Suprapubic skin (tissue), 4 donors: ENCODE measurements around the gene HOXD9. TPM values are rescaled to one million over a fixed set of nuclear protein-coding genes. Genes with fewer than 3 reads are reported as not detected.

Experiments
- DNase-seq, 2 donors: peaks; one replicate each; pipeline ENCODE4 v3.0.0-alpha.2; 2019; ENCODE audit warnings: low spot score in 2 of 2
- H3K27ac ChIP-seq: fragments of 200-600 bp; sonication (generic); one replicate; pipeline ENCODE4 v1.5.1; 2019
- H3K27me3 ChIP-seq: fragments of 200-600 bp; sonication (generic); one replicate; pipeline ENCODE4 v1.5.1; 2019
- H3K36me3 ChIP-seq: fragments of 200-600 bp; sonication (generic); one replicate; pipeline ENCODE4 v1.5.1; 2019
- H3K4me1 ChIP-seq: fragments of 200-600 bp; sonication (generic); one replicate; pipeline ENCODE4 v1.5.1; 2019
- H3K4me3 ChIP-seq: fragments of 200-600 bp; sonication (generic); one replicate; pipeline ENCODE4 v1.5.1; 2019; ENCODE audit warnings: mild to moderate bottlenecking
- H3K9me3 ChIP-seq: fragments of 200-600 bp; sonication (generic); one replicate; pipeline ENCODE4 v1.5.1; 2019
- EP300 ChIP-seq: sonication (generic); formaldehyde crosslinking; IDR thresholded peaks from one replicate; pipeline ENCODE4 v1.6.1; 2017; ENCODE audit warnings: antibody characterized with exemption
- POLR2A ChIP-seq, 2 donors: fragments of 450-650 bp; IDR thresholded peaks; one replicate each; pipeline ENCODE4 v1.6.1; 2017; ENCODE audit warnings: antibody characterized with exemption in 2 of 2, mild to moderate bottlenecking in 2 of 2, moderate library complexity in 2 of 2
- POLR2AphosphoS5 ChIP-seq, 3 donors: sonication (generic); formaldehyde crosslinking; IDR thresholded peaks; one replicate each; pipeline ENCODE4 v1.6.1; 2017; ENCODE audit warnings: antibody characterized with exemption in 3 of 3
- WGBS: methylation state at CpG from one replicate; pipeline ENCODE4 v1.1.5; 2018; 5-methylcytosine and 5-hydroxymethylcytosine counted together
- total RNA-seq, 4 donors: library from RNA; depleted of rRNA; stranded (reverse); fragments of >200 nt; gene quantifications; one replicate each; pipeline ENCODE4 v1.1.0, GENCODE V29; 2016
- TF ChIP-seq, protein P1 (sequence below), 2 donors: fragments of 200-600 bp in 1 of 2; fragments of 450-650 bp in 1 of 2; sonication (generic) in 1 of 2; IDR thresholded peaks; one replicate each; pipeline ENCODE4 v1.5.1; 2016 to 2019; ENCODE audit warnings: antibody characterized with exemption in 2 of 2, mild to moderate bottlenecking in 1 of 2, moderate library complexity in 1 of 2

The HOXD9 gene
- total RNA-seq, 4 donors from 2014 or later = 0.26 to 3.1 (median 2.6) TPM; not detected in 1

GRCh38 chr2:176167398-176167797, 44.9 kb downstream of the HOXD9 start:
- H3K4me3 ChIP-seq = no peak overlapping the region
- no peaks in the 10 kb centered on the region for H3K9me3 ChIP-seq
- H3K36me3 ChIP-seq = no peaks in the 10 kb centered on the region
- H3K27me3 ChIP-seq = peaks cover 95% of the 10 kb centered on the region
- TF ChIP-seq EP300 (no peak), POLR2AphosphoS5 (IDR thresholded peaks at IDR 0.05) (no peak), POLR2A (IDR thresholded peaks at IDR 0.05) (no peak)
- TF ChIP-seq, protein P1, sequence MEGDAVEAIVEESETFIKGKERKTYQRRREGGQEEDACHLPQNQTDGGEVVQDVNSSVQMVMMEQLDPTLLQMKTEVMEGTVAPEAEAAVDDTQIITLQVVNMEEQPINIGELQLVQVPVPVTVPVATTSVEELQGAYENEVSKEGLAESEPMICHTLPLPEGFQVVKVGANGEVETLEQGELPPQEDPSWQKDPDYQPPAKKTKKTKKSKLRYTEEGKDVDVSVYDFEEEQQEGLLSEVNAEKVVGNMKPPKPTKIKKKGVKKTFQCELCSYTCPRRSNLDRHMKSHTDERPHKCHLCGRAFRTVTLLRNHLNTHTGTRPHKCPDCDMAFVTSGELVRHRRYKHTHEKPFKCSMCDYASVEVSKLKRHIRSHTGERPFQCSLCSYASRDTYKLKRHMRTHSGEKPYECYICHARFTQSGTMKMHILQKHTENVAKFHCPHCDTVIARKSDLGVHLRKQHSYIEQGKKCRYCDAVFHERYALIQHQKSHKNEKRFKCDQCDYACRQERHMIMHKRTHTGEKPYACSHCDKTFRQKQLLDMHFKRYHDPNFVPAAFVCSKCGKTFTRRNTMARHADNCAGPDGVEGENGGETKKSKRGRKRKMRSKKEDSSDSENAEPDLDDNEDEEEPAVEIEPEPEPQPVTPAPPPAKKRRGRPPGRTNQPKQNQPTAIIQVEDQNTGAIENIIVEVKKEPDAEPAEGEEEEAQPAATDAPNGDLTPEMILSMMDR (IDR thresholded peaks at IDR 0.05) = no peak
- H3K4me1 ChIP-seq = peaks cover 12% of the 10 kb centered on the region
- DNase-seq = no peak
- H3K27ac ChIP-seq = no peak overlapping the region
- 60% methylated on average over 1 of the region's 1 CpG for WGBS

- TF ChIP-seq, protein P1 (IDR thresholded peaks at IDR 0.05) = no peak
- TF ChIP-seq POLR2A (IDR thresholded peaks at IDR 0.05) (no peak), EP300 (no peak), POLR2AphosphoS5 (IDR thresholded peaks at IDR 0.05) (no peak)
- Histone ChIP-seq H3K27ac (no peak overlapping the region), H3K36me3 (no peaks in the 10 kb centered on the region), H3K4me3 (no peak overlapping the region), H3K9me3 (no peaks in the 10 kb centered on the region), H3K4me1 (peaks cover 11% of the 10 kb centered on the region), H3K27me3 (peaks cover 95% of the 10 kb centered on the region)
- no peak for DNase-seq
- WGBS = no CpG with 5 or more reads among the region's 5 CpGs
These were observed 46.7 kb downstream of the HOXD9 start for GRCh38 chr2:176169181-176169580.

GRCh38 chr2:176169711-176170110, 47.2 kb downstream of the HOXD9 start:
- Histone ChIP-seq H3K27me3 (peaks cover 95% of the 10 kb centered on the region), H3K4me3 (no peak overlapping the region), H3K27ac (no peak overlapping the region), H3K36me3 (no peaks in the 10 kb centered on the region), H3K4me1 (peaks cover 15% of the 10 kb centered on the region), H3K9me3 (no peaks in the 10 kb centered on the region)
- 89% methylated on average over 2 of the region's 2 CpGs for WGBS
- TF ChIP-seq, protein P1 (IDR thresholded peaks at IDR 0.05) = no peak
- no peak for DNase-seq

GRCh38 chr2:176170602-176171305, 48.2 kb downstream of the HOXD9 start:
- Histone ChIP-seq H3K9me3 (no peaks in the 10 kb centered on the region), H3K4me3 (no peak overlapping the region), H3K36me3 (no peaks in the 10 kb centered on the region), H3K27me3 (peaks cover 95% of the 10 kb centered on the region), H3K27ac (no peak overlapping the region), H3K4me1 (peaks cover 13% of the 10 kb centered on the region)
- WGBS = 92% methylated on average over 1 of the region's 1 CpG
- DNase-seq = no peak
- no peak for TF ChIP-seq POLR2A (IDR thresholded peaks at IDR 0.05)
- TF ChIP-seq, protein P1 (IDR thresholded peaks at IDR 0.05) = no peak
- no peak for TF ChIP-seq EP300
- no peak for TF ChIP-seq POLR2AphosphoS5 (IDR thresholded peaks at IDR 0.05)

- TF ChIP-seq POLR2A (IDR thresholded peaks at IDR 0.05) = no peak
- TF ChIP-seq EP300 = no peak
- TF ChIP-seq POLR2AphosphoS5 (IDR thresholded peaks at IDR 0.05) = no peak
- TF ChIP-seq, protein P1 (IDR thresholded peaks at IDR 0.05) = no peak
- H3K4me3 ChIP-seq = no peak overlapping the region
- no peaks in the 10 kb centered on the region for H3K36me3 ChIP-seq
- no peak overlapping the region for H3K27ac ChIP-seq
- H3K27me3 ChIP-seq = peaks cover 96% of the 10 kb centered on the region
- no peaks in the 10 kb centered on the region for H3K9me3 ChIP-seq
- H3K4me1 ChIP-seq = peaks cover 13% of the 10 kb centered on the region
- WGBS = 50% methylated on average over 16 of the region's 51 CpGs
- DNase-seq = no peak
These were observed 49.0 kb downstream of the HOXD9 start for GRCh38 chr2:176171351-176172006.
